Heart left ventricle (tissue), 13 donors: ENCODE measurements around the gene LRRTM2.

Experiments used
- CTCF ChIP-seq, 12 donors: fragments of 200-600 bp; sonication (generic) in 4 of 12; IDR thresholded peaks; one replicate each; pipeline versions ENCODE4 v1.5.0 to v1.8.0; 2018 to 2022; ENCODE audit warnings: antibody characterized with exemption in 12 of 12, mild to moderate bottlenecking in 5 of 12
- POLR2A ChIP-seq, 2 donors: fragments of 450-650 bp; IDR thresholded peaks; one replicate each; pipeline ENCODE4 v1.6.1; 2017; ENCODE audit warnings: antibody characterized with exemption in 2 of 2, mild to moderate bottlenecking in 2 of 2, moderate library complexity in 2 of 2
- donor health status: ischemic (EF 13 %, LVEDD 7.1; RV severe dilation, severe dysfunction).
- donor health status: DM: no; HTN: yes; CAD: no.
- donor health status: DM: no; HTN: no; CAD: no.
- donor health status: ischemic (EF 25% LVEDD 6.9; RV normal size, moderate dysfunction).
- donor health status: ischemic (EF 25% LVEDD 5.7; RV mildly dilated, moderate dysfunction).
- donor health status: ischemic (EF 35%, LVEDD 5.7; RV mildly dilated, moderate dysfunction).
- donor health status: nonischemic (EF 11% LVEDD 7.7; RV severe dilation, severe dysfunction).
- donor health status: DM: yes; HTN: yes; CAD: no.
- donor health status: PGD.
- donor health status: ischemic (EF 29% LVEDD 5.4; RV normal size, mild dysfunction).
- donor health status: nonischemic (EF 23%, LVEDD 6.1; RV moderate dilation, normal function).

- TF ChIP-seq CTCF (IDR thresholded peaks at IDR 0.05) = no peak
- TF ChIP-seq POLR2A (IDR thresholded peaks at IDR 0.05) = no peak
These were observed 5.2 kb downstream of the LRRTM2 start for GRCh38 chr5:138869763-138870500.
